MM.1S (cell line): ENCODE measurements around the gene HPGDS.

Source experiments
- DNase-seq: peaks from one replicate; pipeline ENCODE4 v3.0.0-alpha.2; 2015
- H2AFZ ChIP-seq: fragments of 300-600 bp; sonication (generic); 2 replicates; pipeline ENCODE4 v1.6.0; 2016; ENCODE audit warnings: antibody characterized with exemption, low read length
- H3F3A ChIP-seq: fragments of 300-600 bp; sonication (generic); 2 replicates; pipeline ENCODE4 v1.6.1; 2016; ENCODE audit warnings: mild to moderate bottlenecking, antibody characterized with exemption, low read length, moderate library complexity, mixed read lengths; ENCODE audit not compliant: insufficient read depth
- H3K27ac ChIP-seq: fragments of 300-600 bp; sonication (generic); 2 replicates; pipeline ENCODE4 v1.5.1; 2016; ENCODE audit warnings: mild to moderate bottlenecking, low read length
- H3K27me3 ChIP-seq: fragments of 300-600 bp; sonication (generic); replicated peaks from 2 replicates; pipeline ENCODE4 v1.6.0; 2016; ENCODE audit warnings: low read length; ENCODE audit not compliant: insufficient read depth
- H3K36me3 ChIP-seq: fragments of 300-600 bp; sonication (generic); replicated peaks from 2 replicates; pipeline ENCODE4 v1.6.1; 2016; ENCODE audit warnings: mild to moderate bottlenecking, low read length, mixed read lengths; ENCODE audit not compliant: insufficient read depth
- H3K4me1 ChIP-seq: fragments of 300-600 bp; sonication (generic); 2 replicates; pipeline ENCODE4 v1.6.1; 2016; ENCODE audit warnings: low read length, mixed read lengths
- H3K4me2 ChIP-seq: fragments of 300-600 bp; sonication (generic); 2 replicates; pipeline ENCODE4 v1.6.0; 2016; ENCODE audit warnings: low read depth, low read length
- H3K4me3 ChIP-seq: fragments of 300-600 bp; sonication (generic); 2 replicates; pipeline ENCODE4 v1.5.1; 2016; ENCODE audit warnings: low read length, mixed read lengths
- H3K79me2 ChIP-seq: fragments of 300-600 bp; sonication (generic); 2 replicates; pipeline ENCODE4 v1.6.1; 2016; ENCODE audit warnings: mixed run types, low read length, mixed read lengths
- H3K9ac ChIP-seq: fragments of 300-600 bp; sonication (generic); 2 replicates; pipeline ENCODE4 v1.6.1; 2016; ENCODE audit warnings: low read length, mixed read lengths
- H3K9me2 ChIP-seq: fragments of 300-600 bp; sonication (generic); replicated peaks from 2 replicates; pipeline ENCODE4 v1.6.1; 2016; ENCODE audit warnings: mild to moderate bottlenecking, low read length, mixed read lengths; ENCODE audit not compliant: insufficient read depth
- H3K9me3 ChIP-seq: fragments of 300-600 bp; sonication (generic); replicated peaks from 2 replicates; pipeline ENCODE4 v1.6.1; 2016; ENCODE audit warnings: mild to moderate bottlenecking, low read length, mixed read lengths; ENCODE audit not compliant: insufficient read depth
- H4K20me1 ChIP-seq: fragments of 300-600 bp; sonication (generic); 2 replicates; pipeline ENCODE4 v1.6.1; 2016; ENCODE audit warnings: mild to moderate bottlenecking, low read length, moderate library complexity, mixed read lengths; ENCODE audit not compliant: insufficient read depth
- EZH2 ChIP-seq: fragments of 300-600 bp; sonication (generic); optimal IDR thresholded peaks from 2 replicates; pipeline ENCODE3; 2017; ENCODE audit warnings: low read depth, mild to moderate bottlenecking, antibody characterized with exemption, low read length, mixed read lengths
- EZH2phosphoT487 ChIP-seq: fragments of 300-600 bp; sonication (generic); IDR thresholded peaks from 2 replicates; pipeline ENCODE4 v1.6.1; 2018; ENCODE audit warnings: antibody characterized with exemption, low read length
- TF ChIP-seq, protein P1 (sequence below): fragments of 300-600 bp; sonication (generic); IDR thresholded peaks from 2 replicates; pipeline ENCODE4 v1.5.1; 2016; ENCODE audit warnings: antibody characterized with exemption, low read length, mixed read lengths

HPGDS gene

DNA sequence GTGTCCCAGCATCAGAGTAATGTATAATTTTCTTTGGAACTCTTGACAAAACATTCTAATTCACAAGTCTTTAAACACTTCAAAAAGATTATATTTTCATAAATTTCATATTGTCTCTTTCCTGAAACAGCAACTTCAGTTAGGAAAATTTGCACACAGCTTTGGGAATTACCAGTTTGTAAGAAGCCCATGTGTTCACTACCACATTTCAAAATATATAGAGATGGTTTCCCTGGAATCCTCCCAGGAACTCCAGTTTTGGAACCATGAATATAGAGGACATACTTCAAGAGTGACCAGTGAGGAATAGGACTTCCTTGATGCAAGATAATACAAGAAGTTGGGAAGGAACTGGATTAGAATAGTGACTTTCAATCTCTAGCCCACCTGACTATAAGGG, 28.7 kb upstream of the HPGDS start:
- no peaks in the 10 kb centered on the region for H3K4me1 ChIP-seq
- no peaks in the 10 kb centered on the region for H3K9me3 ChIP-seq
- no peaks in the 10 kb centered on the region for H3K27me3 ChIP-seq

DNA sequence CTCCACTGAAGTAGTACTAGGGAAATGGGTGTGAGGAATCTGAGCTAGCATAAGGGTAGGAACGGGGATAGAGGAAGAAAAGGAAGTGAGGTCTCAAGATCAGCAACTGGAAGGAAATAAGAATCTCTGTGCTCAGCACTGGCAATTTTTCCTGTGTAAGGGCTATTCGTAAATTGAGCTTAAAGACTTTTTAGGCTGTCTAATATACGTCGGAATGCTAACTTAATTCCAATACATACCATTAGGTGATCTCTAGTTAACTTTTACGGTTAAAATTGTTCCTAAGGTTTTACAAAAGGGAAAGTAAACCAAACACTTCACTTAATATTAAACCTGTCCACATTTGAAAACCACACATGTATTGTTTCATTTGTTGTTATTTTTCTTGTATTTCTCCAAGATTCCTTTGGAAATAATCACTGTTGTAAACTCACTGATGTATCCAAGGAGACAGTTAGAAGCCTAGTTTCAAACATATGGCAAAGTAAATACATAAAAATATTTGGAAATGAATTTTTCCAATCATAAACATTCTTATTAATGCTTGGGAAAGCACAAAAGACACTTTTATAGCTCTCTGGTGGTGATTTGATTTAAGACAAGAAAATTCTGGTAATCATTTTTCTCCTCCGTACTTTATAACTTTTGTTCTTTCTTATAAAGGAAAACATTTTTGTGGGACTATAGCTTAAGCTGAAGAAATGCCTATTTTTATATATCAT, 28.1 kb upstream of the HPGDS start:
- Histone ChIP-seq H3K4me1 (no peaks in the 10 kb centered on the region), H3K27ac (no peak overlapping the region), H3K9me2 (no peaks in the 10 kb centered on the region), H3K9ac (no peak overlapping the region), H3K4me3 (no peak overlapping the region), H3K9me3 (no peaks in the 10 kb centered on the region), H3K4me2 (no peak overlapping the region), H4K20me1 (no peaks in the 10 kb centered on the region), H3K79me2 (no peaks in the 10 kb centered on the region), H3K27me3 (no peaks in the 10 kb centered on the region), H3F3A (no peaks in the 10 kb centered on the region), H3K36me3 (no peaks in the 10 kb centered on the region), H2AFZ (no peak overlapping the region)
- TF ChIP-seq EZH2phosphoT487 (no peak), EZH2 (no peak)
- TF ChIP-seq, protein P1, sequence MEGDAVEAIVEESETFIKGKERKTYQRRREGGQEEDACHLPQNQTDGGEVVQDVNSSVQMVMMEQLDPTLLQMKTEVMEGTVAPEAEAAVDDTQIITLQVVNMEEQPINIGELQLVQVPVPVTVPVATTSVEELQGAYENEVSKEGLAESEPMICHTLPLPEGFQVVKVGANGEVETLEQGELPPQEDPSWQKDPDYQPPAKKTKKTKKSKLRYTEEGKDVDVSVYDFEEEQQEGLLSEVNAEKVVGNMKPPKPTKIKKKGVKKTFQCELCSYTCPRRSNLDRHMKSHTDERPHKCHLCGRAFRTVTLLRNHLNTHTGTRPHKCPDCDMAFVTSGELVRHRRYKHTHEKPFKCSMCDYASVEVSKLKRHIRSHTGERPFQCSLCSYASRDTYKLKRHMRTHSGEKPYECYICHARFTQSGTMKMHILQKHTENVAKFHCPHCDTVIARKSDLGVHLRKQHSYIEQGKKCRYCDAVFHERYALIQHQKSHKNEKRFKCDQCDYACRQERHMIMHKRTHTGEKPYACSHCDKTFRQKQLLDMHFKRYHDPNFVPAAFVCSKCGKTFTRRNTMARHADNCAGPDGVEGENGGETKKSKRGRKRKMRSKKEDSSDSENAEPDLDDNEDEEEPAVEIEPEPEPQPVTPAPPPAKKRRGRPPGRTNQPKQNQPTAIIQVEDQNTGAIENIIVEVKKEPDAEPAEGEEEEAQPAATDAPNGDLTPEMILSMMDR = no peak
- DNase-seq = no peak

More for the DNA sequence above, 28.7 kb upstream of the HPGDS start:
- Histone ChIP-seq H3K9me2 (no peaks in the 10 kb centered on the region), H3K9ac (no peak overlapping the region), H3K36me3 (no peaks in the 10 kb centered on the region), H3K4me3 (no peak overlapping the region), H4K20me1 (no peaks in the 10 kb centered on the region), H3F3A (no peaks in the 10 kb centered on the region), H3K4me2 (no peak overlapping the region), H3K27ac (no peak overlapping the region), H3K79me2 (no peaks in the 10 kb centered on the region), H2AFZ (no peak overlapping the region)
- no peak for TF ChIP-seq EZH2
- TF ChIP-seq EZH2phosphoT487 = no peak
- DNase-seq = no peak

DNA sequence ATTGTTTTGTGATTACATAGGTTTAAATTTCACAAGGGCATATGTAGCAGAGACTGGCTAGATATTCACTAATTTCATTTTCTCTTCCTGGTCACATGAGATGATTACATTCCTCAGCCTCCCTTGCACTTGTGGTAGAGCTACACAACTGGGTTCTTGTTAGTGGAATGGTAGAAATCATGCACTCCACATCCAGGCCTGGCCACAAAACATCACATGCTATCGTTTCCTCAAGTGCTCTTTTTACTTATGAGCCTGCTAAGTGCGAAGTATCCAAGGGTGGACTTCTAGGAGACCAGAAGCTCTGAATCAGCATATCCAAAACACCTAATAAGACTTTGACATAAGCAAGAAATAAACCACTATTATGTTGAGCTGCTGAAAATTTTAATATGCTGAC, 26.4 kb upstream of the HPGDS start:
- H3K9me2 ChIP-seq = no peaks in the 10 kb centered on the region
- no peaks in the 10 kb centered on the region for H4K20me1 ChIP-seq
- H3K4me3 ChIP-seq = no peak overlapping the region
- no peaks in the 10 kb centered on the region for H3K36me3 ChIP-seq
- no peak overlapping the region for H3K9ac ChIP-seq
- H3K4me2 ChIP-seq = no peak overlapping the region
- no peaks in the 10 kb centered on the region for H3F3A ChIP-seq
- H3K9me3 ChIP-seq = no peaks in the 10 kb centered on the region
- no peaks in the 10 kb centered on the region for H3K4me1 ChIP-seq
- DNase-seq = no peak
- no peaks in the 10 kb centered on the region for H3K79me2 ChIP-seq
- H3K27me3 ChIP-seq = no peaks in the 10 kb centered on the region
- TF ChIP-seq EZH2phosphoT487 (no peak), EZH2 (no peak)
- TF ChIP-seq, protein P1 = no peak
- no peak overlapping the region for H2AFZ ChIP-seq
- H3K27ac ChIP-seq = no peak overlapping the region

DNA sequence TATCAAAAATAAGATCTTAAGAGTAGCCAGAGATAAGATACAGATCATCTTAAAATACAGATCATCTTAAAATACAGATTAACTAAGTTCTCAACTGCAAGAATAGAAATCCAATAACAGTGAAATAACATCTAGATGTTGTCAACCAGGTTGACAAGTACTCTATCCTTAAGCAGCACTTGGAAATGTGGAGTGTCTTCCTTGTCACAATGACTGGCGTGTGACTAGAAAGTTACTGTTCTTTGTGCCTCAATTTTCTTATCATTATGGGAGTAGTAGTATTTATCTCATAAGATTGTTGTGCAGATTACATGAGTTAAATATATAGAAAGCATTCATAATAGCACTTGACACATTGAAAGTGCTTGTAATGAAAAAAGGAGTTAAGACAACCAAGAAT, 25.8 kb upstream of the HPGDS start:
- no peak overlapping the region for H3K9ac ChIP-seq
- H3K27ac ChIP-seq = no peak overlapping the region
- H3K4me3 ChIP-seq = no peak overlapping the region
- no peak for DNase-seq
- H3K27me3 ChIP-seq = no peaks in the 10 kb centered on the region
- H3F3A ChIP-seq = no peaks in the 10 kb centered on the region
- H4K20me1 ChIP-seq = no peaks in the 10 kb centered on the region
- no peaks in the 10 kb centered on the region for H3K79me2 ChIP-seq
- no peak overlapping the region for H3K4me2 ChIP-seq
- no peaks in the 10 kb centered on the region for H3K36me3 ChIP-seq
- H3K9me3 ChIP-seq = no peaks in the 10 kb centered on the region
- no peaks in the 10 kb centered on the region for H3K9me2 ChIP-seq
- no peak overlapping the region for H2AFZ ChIP-seq
- TF ChIP-seq, protein P1 = no peak
- no peak for TF ChIP-seq EZH2
- TF ChIP-seq EZH2phosphoT487 = no peak
- no peaks in the 10 kb centered on the region for H3K4me1 ChIP-seq
